C1 segment of cervical spinal cord (tissue), 14 donors: Measurements from ENCODE around the gene SYF2.
"Not testable (repeated sequence)": the region's sequence is repeated elsewhere in the genome, so short reads cannot be mapped to it uniquely, and the experiment has no call there.

Source experiments
- DNase-seq, 14 donors: peaks; one replicate each; lab custom pipeline; 2025; lab: John Stamatoyannopoulos, UW

SYF2 gene

DNA sequence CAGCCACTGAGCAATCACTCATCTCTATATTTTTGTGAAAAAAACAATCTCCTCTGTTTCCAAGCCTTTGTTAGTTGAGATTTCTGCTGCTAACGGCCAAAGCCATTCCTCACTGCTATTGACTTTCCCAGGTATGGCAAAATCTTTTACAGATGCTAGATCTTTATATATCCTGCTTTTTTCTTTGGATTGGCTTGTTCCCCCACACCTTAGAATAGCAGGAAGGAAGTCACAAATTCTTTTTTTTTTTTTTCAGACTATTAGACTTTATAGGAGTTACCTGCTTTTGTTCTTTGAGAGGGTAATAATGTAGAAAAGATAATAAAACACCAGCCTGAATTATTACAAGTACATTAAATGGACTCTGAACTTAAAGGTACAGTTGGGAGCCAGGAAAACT, 24.2 kb downstream of the SYF2 start:
- no peak for DNase-seq

DNA sequence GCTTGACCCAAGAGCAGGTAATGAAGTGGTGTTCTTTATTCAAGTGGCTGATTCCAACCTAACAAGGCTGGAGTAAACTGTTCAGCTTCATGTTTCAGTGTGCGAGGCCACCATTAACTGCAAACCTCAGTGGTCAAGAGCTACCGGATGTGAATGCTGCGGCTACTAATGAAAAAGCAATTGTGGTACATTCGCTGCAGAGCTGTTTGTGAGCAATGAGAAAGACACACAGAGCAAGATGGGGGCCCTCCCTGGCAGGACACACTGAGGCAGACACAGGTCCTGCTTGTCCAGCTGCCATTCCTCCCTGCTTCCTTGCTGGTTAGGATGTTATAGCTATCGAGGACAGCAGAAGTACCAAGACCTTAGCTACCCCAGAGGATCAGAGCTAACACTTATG, 26.1 kb downstream of the SYF2 start:
- DNase-seq: no peak

DNA sequence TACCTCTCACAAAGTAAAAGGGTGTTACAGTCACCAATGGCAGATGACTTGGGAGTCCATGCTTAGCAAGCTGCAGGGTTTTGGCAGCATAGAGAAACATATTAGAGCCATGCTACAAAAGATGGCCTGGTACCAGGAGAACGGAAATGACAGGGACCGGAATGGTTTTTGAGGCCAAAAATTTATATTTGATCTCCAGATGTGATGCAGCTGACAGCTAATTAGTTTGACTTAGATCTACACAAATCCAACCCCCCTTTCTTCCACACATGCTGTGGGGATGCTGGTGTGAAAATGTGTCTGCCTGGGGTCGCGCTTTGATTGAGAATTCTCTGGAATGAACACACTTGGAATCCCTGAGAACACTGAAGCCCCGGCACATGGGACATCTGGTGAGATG, 26.5 kb downstream of the SYF2 start:
- DNase-seq: no peak

DNA sequence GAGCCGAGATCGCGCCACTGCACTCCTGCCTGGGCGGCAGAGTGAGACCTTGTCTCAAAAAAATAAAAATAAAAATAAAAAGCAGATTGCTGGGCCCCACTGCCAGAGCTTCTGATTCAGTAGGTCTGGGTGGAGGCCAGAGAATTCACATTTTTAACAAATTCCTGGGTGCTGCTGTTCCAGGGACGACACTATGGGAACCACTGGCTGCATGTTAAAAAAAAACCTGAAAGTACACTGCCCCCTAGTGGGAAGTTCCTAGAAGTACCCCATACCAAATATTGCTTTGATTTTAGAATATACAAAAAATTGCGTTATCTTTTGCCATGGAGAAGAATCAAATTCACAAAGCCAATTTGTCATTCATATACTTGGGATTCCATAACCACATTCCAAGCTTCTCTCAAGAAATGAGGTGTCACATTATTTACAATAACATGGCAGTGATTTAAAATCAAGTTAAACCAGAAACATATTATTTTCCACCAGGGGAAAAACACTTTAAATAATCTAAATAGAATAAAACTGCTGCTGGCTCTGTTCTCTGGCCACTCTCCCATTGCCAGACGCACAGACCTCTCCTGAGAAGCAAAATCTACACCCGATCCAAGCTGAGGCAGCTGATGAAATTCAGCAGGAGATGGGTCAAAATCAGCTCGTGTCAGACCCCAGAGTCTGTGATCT, 27.4 kb downstream of the SYF2 start:
- DNase-seq: peak in 3 of 14 donors; percentile 2 to 10 (median 7)

DNA sequence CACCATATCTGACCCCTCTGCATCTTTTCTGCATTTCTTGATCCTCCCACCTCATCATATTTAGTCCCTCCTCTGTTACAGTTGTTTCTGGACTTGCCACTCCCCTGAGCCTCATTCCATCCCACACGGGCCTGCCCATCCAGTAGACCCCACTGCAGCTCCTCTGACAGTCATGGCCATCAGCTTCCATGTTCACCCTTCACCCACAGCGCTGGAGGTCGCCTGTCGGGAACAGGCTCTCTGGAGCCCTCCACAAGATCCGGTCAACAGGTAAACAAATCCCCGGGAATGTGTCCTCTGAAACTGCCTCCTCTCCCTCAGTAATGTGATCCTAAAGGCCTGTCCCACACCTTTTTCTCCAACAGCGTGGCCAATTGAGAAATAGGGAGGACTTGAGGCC, 31.3 kb downstream of the SYF2 start:
- no peak for DNase-seq

DNA sequence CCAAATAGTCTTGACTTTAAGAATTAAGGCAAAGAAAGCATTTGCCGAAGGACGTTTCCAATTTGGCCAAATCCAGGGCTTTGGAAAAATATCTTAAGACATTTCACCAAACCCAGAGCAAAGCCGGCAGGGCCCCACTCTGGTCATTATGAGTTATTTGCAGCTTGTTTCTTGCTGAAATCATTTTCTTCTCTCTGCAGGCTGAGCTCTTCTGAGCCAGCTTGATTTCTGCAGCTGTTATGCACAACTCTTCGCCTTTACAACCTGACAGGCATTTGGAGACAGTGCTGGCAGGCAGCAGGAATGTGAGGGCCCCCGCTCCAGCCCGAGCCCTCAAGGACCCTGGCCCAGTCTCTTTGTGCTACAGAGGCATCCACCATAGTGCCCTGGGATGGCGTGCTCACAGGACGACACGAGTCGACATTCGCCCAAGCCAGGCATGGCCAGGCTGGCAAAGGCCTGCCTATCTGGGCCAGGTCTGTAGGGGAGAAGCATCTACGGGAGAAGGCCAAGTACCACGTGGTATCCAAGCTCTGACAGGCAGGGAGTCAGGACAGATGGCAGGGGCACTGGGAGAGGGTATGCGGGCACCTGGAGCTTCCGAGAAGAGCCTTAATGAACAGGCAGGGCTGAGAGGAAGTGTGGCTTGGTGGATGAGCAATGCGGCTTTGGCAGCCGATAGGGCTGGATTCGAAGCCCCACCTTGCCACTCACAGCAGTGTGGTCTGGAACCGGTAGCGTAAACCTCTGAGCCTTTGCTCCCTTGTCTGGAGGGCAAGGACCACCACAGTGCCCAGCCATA, 32.3 kb downstream of the SYF2 start:
- peak in 1 of 14 donors; percentile 1 for DNase-seq

DNA sequence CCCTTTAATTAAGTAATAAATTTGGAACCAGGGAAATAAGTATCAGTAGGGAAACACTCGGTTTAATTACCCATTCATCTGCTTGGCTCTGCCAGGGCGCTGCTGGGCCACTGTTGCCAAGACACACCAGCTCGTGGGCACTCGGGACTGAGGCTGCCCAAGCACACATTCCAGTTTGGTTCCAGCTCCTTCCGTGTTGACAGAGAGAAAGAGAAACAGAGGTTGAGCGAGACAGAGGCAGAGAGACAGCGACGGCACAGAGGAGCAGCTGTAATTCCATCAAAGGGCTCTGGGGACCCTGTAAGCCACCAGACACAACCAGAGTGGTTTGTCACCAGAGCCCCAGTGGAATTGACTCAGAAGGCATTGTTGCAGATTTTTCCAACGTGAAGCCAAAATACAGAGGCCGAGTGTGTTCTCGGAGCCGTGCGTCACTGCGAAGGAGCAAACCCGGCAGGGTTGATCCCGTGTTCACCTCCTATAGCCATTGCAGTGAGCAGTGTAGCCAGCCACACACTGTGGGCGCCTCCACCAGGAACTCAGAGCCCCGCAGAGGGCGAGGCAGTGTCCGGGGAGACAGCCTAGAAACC, 33.5 kb downstream of the SYF2 start:
- DNase-seq: peak in 12 of 14 donors; percentile 5 to 77 (median 56)

DNA sequence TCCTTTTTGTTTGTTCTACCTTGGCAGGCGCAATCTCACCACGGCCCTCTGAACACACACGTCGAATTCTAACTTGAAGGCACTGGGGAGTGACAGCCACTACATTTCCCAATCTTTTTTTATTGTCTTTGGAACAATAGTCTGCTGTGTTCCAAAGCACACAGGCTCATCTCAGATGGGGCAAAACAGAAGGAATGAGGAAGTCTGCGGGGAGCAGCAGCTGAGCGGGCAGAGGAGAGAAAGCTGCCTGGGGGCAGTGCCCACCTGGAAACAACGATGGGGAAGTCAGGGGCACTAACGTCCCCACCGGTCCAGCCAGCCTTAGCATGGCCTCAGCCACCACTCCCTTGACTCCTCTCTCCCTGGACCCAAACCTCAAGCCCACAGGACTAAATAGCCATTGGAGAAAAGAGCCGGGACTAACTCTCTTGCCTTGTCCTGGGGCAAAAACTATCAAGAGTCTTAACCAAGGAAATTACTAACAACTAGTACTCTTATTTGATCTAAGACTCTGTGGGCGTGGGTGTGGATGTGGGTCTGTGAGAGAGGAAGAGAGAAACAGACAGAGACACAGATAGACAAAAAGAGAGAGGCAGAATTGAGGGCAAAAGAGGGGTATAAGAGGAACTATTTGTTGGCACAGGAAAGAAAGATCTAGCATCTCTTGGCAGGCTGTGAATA, 34.2 kb downstream of the SYF2 start:
- DNase-seq: peak in 8 of 14 donors; percentile 8 to 41 (median 21)

DNA sequence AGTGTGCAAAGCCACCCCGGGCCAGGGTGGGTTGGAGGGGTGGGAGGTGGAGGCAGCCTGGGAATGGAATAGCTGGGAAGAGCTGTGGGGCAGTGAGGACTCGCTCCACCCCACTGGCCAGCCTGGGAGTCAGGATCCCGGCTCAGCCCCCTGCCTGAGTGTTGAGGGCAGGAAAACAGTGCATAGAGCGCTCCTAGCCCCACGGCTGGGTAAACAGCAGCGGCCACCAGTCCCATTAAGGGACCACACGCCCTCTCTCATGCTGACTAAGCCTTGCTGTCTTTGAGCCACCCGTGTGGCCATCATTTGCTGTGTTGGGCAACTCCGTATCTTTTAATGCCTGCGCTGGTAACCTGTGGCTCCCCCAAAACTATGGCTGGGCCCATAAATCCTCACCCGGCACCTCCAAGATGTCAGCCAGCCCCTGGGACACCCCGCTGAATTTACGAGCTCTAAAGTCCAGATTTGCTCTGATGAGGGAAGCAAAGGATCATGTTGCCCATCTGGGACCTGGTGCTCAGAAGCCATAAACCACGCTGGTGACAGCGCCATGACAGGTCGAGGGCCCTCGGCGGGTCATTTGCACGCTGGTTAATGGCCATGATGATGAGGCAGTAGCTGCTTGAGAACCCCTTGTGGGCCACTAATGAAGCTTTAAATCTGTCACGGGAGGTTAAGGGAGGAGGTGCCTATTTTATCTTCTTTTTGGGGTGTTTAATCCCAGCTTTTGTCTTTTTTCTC, 34.9 kb downstream of the SYF2 start:
- DNase-seq: peak in 1 of 14 donors; percentile 31

DNA sequence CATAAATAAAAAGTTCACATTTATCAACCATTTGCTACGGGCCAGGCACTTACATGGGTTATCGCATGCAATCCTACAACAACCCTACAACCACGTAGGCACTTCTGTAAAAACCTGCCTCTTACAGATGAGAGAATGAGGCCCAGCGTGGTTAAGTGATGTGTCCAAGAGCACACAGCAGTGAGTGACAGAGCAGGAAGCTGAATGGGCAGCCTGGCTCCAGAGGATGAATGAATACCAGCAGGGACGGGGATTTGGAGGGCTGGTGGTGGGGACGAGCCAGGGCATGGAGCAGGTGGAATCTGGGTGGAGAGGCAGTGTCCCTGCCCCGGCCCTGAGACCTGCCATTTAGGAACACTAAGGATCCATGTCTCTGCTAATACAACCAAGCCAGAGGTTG, 35.5 kb downstream of the SYF2 start:
- no peak for DNase-seq

DNA sequence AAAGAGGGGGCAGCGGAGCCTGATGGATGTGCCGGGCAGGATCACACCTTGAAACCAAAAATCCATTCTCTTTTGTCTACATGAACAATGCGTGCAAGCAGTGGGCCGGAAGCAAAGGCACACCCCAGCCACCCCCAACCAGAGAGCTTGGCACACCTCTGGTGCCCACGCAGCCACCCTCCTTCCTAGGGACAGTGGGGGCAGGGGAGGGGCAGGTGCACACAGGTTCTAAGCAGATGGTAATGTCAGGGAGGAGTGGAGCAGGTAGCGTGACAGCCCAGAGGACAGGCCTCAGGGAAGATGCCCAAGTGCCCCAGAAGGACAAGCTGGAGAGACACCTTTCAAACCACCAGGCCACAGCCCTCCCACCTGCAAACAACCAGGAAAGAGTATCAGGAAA, 36.5 kb downstream of the SYF2 start:
- no peak for DNase-seq

DNA sequence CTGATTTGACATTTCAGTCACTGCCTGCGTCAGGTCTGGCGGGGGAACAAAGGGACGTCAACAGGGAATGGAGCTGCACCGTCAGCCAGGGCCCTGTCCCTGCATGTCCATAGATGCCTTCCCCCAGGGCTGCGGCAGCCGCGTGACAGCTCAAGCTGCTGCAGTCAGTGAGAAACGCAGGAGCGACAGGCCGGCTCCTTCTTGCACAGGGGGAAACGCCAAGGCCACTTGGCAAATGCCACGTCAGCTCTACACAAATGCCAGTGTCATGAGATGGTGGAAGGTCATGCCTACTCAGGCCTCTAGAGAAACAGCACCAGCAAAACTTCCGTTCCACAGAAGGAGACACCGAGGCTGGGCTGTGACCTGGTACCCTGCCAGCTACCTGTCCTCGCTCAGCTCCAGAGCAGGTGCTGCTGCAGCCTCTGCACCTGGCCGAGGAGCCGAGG, 37.7 kb downstream of the SYF2 start:
- peak in 1 of 14 donors; percentile 10 for DNase-seq

DNA sequence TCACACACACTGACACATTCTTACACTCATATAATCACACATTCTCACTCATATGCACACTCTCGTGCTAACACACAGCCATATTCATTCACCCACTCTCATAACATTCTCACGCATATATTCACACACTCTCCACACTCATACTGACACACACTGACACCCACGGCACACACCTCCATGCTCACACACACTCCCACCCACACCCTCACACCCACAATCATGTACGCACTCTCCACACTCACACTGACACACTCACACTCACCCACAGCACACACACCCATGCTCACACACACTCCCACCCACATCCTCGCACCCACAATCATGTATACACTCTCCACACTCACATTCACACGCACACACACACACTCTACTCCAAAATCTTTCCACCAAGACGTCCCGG, 38.2 kb downstream of the SYF2 start:
- no peak for DNase-seq

DNA sequence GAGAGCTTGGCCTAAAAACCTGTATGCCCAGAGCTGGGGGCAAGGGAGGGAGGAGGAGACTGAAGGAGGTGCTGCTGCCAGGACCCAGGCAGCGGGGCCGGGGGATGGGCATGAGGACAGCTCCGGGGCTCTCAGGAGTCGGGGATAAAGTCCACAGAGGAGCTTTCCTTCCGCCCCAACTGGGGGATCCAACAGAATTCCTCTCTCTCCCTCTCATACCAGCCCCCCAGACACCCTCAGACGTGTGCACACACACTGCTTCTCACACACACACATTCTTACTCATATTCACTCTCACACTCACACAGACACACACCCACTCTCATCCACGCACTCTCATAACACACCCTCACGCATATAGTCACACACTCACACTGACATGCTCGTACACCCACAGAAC, 39.1 kb downstream of the SYF2 start:
- DNase-seq: no peak

DNA sequence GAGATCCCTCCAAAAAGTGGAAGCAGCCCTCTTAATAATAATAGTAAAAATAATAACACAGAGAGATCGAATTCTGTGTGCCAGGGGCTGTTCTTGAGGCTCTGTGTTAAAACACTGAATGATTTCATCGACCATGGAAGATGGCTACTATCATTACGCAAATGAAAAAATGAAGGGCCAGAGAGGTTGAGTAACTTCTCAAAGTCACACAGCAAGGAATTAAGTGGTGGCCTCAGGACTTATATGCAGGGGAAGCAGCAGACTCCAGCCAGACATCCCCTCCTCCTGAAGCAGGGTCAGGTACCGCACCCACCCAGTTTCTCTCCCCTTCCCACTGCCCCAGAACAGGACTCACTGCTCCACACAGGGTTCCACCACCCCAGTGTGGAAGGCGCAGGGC, 40.1 kb downstream of the SYF2 start:
- no peak for DNase-seq

DNA sequence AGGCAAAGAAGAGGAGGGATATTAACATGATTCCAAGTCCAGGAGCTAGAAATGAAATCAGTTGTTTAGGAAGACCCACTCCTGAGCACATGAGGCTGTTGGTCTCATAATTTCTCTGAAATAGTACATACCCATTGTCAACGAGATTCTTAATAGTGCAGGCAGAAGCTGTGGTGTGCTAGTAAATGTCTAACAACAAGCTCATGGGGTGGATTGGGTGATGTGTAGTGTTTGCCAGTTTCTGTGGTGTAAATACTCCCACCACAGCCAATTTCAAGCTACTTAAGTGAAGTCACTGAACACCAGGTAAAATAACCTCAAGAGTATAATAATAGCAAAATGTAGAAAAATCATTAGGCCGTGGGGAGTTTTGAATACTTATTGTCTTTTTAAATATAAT, 42.0 kb downstream of the SYF2 start:
- DNase-seq: no peak

DNA sequence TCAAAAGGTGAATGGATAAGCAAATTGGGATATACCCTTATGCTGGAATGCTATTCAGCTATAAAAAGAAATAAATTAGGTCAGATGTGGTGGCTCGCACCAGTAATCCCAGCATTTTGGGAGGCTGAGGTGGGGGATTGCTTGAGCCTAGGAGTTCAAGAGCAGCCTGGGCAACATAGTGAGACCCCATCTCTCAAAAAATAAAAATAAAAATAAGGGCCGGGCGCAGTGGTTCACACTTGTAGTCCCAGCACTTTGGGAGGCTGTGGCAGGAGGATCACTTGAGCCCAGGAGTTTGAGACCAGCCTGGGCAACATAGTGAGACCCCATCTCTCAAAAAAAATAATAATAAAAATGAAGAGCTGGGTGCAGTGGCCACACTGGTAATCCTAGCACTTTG, 44.4 kb downstream of the SYF2 start:
- not testable (repeated sequence) for DNase-seq

DNA sequence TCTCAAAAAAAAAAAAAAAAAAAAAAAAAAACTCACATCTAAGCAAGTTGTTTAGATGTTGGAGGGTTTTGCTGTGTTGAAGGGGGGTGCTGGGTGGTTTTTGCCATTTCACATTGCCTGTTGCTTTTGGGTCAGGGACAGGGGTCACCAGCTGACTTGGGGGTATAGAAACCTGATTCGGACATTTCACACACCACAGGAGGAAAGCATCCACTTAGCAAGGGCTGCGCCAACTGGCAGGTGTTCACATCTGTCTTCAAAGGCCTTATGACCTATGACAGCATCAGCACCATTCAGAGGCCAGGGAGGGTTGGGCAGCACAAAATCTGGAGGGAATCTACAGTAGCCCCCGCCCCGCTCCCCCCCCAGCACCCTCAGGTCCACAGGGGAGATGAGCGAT, 45.2 kb downstream of the SYF2 start:
- DNase-seq: no peak

DNA sequence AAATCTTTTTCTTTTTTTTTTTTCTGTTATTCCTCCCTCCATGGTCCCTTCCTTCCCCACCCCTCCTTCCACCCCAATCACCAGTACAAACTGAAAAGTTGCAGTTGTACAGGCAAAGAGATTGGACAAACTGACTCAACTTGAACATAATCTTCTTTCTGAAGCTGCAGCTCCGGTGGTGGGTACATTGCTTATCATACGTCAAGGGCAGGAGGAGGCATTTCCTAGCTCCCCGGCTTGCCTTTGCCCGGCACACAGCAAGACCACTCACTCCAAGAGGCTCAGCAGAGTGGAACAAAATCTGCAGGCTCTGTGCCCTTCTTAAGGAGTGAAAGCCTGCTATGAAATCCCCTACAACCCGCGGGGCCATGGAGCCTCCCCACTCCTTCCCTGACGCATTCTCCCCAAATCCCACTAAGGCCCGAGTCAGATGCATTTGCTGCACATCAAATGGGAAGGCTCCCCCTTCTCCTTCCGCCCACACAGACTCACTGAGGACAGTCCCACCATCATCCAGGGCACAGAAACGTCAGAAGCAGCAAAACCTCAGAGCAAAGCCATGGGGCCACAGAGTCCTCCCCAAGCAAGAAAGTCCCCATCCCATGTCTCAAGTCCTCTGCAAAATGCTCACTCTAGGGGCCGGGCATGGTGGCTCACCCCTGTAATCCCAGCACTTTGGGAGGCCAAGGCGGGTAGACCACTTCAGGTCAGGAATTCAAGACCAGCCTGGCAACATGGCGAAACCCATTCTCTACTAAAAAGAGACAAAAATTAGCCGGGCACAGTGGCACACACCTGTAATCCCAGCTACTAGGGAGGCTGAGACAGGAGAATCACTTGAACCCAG, 45.9 kb downstream of the SYF2 start:
- DNase-seq: no peak

DNA sequence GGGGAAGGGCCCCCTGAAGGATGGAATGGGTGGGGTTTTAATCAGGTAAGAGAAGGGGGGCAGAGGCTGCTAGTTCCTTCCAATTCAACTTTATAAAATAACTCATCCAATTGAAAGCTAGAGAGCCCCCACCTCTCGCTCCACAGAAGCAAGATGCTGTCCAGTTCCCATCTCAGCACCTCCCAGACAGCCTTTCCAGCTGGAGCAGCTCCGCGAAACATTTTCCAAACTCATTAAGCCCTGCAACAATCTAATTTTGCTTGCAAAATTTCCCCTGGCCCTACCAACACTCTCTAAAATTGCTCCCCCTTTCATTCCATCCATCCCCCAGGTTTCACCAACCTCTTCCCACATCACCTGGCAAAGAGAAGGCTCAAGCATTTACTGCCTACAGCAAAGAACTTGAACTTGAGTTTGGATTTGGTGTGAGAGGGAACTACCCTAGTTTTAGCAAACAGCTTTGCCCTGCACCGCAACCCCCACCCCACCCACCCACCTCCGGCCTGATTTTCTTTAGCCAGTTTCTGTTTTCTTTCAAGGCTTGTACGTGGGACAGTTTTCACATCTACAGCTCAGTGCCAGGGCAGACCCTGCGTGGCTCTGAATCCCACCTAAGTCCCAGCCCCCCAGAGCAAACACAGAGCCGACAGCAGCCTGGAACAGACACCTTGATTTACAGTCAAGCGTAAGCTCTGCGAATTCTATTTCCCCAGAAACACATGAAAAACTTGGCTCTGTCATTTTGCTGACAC, 46.7 kb downstream of the SYF2 start:
- DNase-seq: no peak
